GM19238 (cell line): ENCODE results near the gene NUP107.

ENCODE experiments used
- DNase-seq: peaks from one replicate; pipeline ENCODE4 v3.0.0; 2011; ENCODE audit warnings: low spot score; ENCODE audit not compliant: insufficient read length

The NUP107 gene

GRCh38 chr12:68772714-68773113 is 85.9 kb downstream of the NUP107 start:
- DNase-seq, result peak; percentile 12

- no peak for DNase-seq
Measured at GRCh38 chr12:68773582-68773981, 86.8 kb downstream of the NUP107 start.

GRCh38 chr12:68775121-68775630 is 88.4 kb downstream of the NUP107 start:
- no peak for DNase-seq

- no peak for DNase-seq
Measured at GRCh38 chr12:68776976-68777610, 90.3 kb downstream of the NUP107 start.

- no peak for DNase-seq
Measured at GRCh38 chr12:68779280-68779679, 92.5 kb downstream of the NUP107 start.

- no peak for DNase-seq
Measured at GRCh38 chr12:68780731-68781130, 94.0 kb downstream of the NUP107 start.

- DNase-seq, result no peak
Measured at GRCh38 chr12:68781728-68782127, 95.0 kb downstream of the NUP107 start.

GRCh38 chr12:68784015-68784414 is 97.2 kb downstream of the NUP107 start:
- DNase-seq, result no peak

- DNase-seq, result no peak
Measured at GRCh38 chr12:68785358-68785757, 98.6 kb downstream of the NUP107 start.

- no peak for DNase-seq
Measured at GRCh38 chr12:68785823-68786222, 99.0 kb downstream of the NUP107 start.

- DNase-seq, result no peak
Measured at GRCh38 chr12:68786929-68787328, 100.2 kb downstream of the NUP107 start.

- no peak for DNase-seq
Measured at GRCh38 chr12:68788554-68789143, 101.9 kb downstream of the NUP107 start.

- no peak for DNase-seq
Measured at GRCh38 chr12:68789144-68789878, 102.5 kb downstream of the NUP107 start.

- no peak for DNase-seq
Measured at GRCh38 chr12:68790081-68790951, 103.5 kb downstream of the NUP107 start.

- DNase-seq, result no peak
Measured at GRCh38 chr12:68790952-68791234, 104.1 kb downstream of the NUP107 start.

- DNase-seq, result no peak
Measured at GRCh38 chr12:68791897-68792481, 105.2 kb downstream of the NUP107 start.

GRCh38 chr12:68792952-68793351 is 106.2 kb downstream of the NUP107 start:
- DNase-seq, result peak; percentile 40

GRCh38 chr12:68793436-68793835 is 106.7 kb downstream of the NUP107 start:
- no peak for DNase-seq

- no peak for DNase-seq
Measured at GRCh38 chr12:68793975-68794652, 107.3 kb downstream of the NUP107 start.

- no peak for DNase-seq
Measured at GRCh38 chr12:68794653-68795251, 108.0 kb downstream of the NUP107 start.
